Lower leg skin (tissue), 4 donors: Measurements from ENCODE around the gene TMEM198. TPM values are rescaled to one million over a fixed set of nuclear protein-coding genes. Genes with fewer than 3 reads are reported as not detected.

ENCODE experiments used
- DNase-seq, 2 donors: peaks; one replicate each; pipeline ENCODE4 v3.0.0-alpha.2; 2019; ENCODE audit warnings: low spot score in 2 of 2
- H3K4me3 ChIP-seq: fragments of 200-600 bp; sonication (generic); 2 replicates; pipeline ENCODE4 v1.5.1; 2017; ENCODE audit warnings: mild to moderate bottlenecking, low read depth; ENCODE audit not compliant: poor library complexity, severe bottlenecking
- POLR2A ChIP-seq, 2 donors: fragments of 450-650 bp; IDR thresholded peaks; one replicate each; pipeline ENCODE4 v1.6.1; 2016 to 2017; ENCODE audit warnings: antibody characterized with exemption in 2 of 2, mild to moderate bottlenecking in 1 of 2, moderate library complexity in 1 of 2
- WGBS, 2 donors: methylation state at CpG; one replicate each; pipeline ENCODE4 v1.1.5; 2018; 5-methylcytosine and 5-hydroxymethylcytosine counted together
- intact Hi-C: fragments of 100-400 bp; cut with DNase I; formaldehyde crosslinking; loops from one replicate; pipeline ENCODE4 v1.15.0; 2023; ENCODE audit warnings: low total_unique reads
- total RNA-seq, 4 donors: library from RNA; depleted of rRNA; stranded (reverse); fragments of >200 nt; gene quantifications; one replicate each; pipeline ENCODE4 v1.1.0, GENCODE V29; 2016
- TF ChIP-seq, protein P1 (sequence below), 3 donors: fragments of 450-650 bp; IDR thresholded peaks; one replicate each; pipeline ENCODE4 v1.5.1; 2016; ENCODE audit warnings: antibody characterized with exemption in 3 of 3, mild to moderate bottlenecking in 3 of 3, moderate library complexity in 2 of 3

The TMEM198 gene
- total RNA-seq, 4 donors from 2014 or later, result 0.17 to 2.1 (median 1.0) TPM

DNA sequence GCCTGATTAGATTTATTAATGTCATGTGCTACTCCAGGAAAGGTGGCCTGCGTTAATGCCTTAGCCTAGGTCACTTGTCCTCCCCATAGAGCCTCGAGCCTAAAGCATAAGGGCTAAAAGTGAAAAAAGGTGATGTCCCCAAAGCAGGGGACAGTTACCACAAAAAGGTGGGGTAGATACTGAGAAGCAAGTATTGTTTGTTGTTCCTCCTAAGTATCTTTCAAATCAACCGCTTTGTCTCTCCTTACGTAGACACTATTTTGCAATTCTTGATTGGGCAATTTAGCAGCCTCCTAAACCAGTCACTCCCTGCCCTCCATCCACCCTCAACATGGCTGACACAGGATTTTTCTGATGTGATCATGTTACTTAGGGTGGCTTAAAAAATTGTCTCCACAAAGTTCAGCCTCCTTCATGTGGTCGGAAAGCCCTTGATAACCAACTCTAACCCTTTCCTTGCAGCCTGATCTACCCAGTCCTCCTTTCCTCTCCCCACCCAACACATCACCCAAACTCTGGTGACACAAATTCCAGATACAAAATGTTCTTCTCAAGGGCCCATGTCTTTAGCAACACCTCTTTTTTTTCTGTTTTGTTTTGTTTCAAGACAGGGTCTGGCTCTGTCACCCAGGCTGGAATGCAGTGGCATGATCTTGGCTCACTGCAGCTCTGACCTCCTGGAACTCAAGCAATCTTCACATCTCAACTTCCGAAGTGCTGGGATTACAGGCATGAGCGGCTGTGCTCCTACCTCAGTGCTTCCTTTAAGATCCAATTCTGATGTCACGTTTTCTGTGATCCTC is 35.2 kb downstream of the TMEM198 start:
- TF ChIP-seq POLR2A (IDR thresholded peaks at IDR 0.05), result no peak
- TF ChIP-seq, protein P1, sequence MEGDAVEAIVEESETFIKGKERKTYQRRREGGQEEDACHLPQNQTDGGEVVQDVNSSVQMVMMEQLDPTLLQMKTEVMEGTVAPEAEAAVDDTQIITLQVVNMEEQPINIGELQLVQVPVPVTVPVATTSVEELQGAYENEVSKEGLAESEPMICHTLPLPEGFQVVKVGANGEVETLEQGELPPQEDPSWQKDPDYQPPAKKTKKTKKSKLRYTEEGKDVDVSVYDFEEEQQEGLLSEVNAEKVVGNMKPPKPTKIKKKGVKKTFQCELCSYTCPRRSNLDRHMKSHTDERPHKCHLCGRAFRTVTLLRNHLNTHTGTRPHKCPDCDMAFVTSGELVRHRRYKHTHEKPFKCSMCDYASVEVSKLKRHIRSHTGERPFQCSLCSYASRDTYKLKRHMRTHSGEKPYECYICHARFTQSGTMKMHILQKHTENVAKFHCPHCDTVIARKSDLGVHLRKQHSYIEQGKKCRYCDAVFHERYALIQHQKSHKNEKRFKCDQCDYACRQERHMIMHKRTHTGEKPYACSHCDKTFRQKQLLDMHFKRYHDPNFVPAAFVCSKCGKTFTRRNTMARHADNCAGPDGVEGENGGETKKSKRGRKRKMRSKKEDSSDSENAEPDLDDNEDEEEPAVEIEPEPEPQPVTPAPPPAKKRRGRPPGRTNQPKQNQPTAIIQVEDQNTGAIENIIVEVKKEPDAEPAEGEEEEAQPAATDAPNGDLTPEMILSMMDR (IDR thresholded peaks at IDR 0.05), result no peak
- 79 to 82% methylated on average over 8 of the region's 8 CpGs for WGBS, 2 donors
- H3K4me3 ChIP-seq, result no peak overlapping the region
- intact Hi-C loops, result no loop called here
- DNase-seq, result no peak

GRCh38 chr2:219581346-219581745 is 37.5 kb downstream of the TMEM198 start:
- TF ChIP-seq POLR2A (IDR thresholded peaks at IDR 0.05), result no peak
- TF ChIP-seq, protein P1 (IDR thresholded peaks at IDR 0.05), result no peak
- intact Hi-C loops, result no loop called here
- 74 to 83% methylated on average over 2 of the region's 2 CpGs for WGBS, 2 donors
- no peak overlapping the region for H3K4me3 ChIP-seq
- DNase-seq, result no peak

DNA sequence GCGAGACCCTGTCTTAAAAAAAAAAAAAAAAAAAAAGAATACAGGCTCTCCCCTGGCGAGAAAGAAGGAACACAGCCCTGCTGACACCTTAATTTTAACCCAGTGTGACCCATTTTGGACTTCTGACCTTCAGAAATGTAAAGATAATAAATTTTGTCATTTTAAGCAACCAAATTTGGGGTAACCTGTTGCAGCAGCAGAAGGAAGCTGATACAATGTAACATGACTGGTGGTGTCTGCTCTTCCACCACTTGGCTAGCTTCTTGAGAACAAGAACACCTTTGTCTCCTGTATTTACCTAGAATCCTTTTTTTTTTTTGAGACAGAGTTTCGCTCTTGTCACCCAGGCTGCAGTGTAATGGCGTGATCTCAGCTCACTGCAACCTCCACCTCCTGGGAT is 47.3 kb downstream of the TMEM198 start:
- no peak overlapping the region for H3K4me3 ChIP-seq
- TF ChIP-seq, protein P1 (IDR thresholded peaks at IDR 0.05), result no peak
- TF ChIP-seq POLR2A (IDR thresholded peaks at IDR 0.05), result no peak
- WGBS, 2 donors, result 62 to 65% methylated on average over 4 of the region's 4 CpGs
- intact Hi-C loops, result no loop called here
- no peak for DNase-seq

GRCh38 chr2:219592736-219593135 is 48.9 kb downstream of the TMEM198 start:
- H3K4me3 ChIP-seq, result no peak overlapping the region
- no peak for DNase-seq
- intact Hi-C loops, result no loop called here
- 55 to 56% methylated on average over 6 of the region's 6 CpGs for WGBS, 2 donors
- no peak for TF ChIP-seq POLR2A (IDR thresholded peaks at IDR 0.05)
- TF ChIP-seq, protein P1 (IDR thresholded peaks at IDR 0.05), result no peak

DNA sequence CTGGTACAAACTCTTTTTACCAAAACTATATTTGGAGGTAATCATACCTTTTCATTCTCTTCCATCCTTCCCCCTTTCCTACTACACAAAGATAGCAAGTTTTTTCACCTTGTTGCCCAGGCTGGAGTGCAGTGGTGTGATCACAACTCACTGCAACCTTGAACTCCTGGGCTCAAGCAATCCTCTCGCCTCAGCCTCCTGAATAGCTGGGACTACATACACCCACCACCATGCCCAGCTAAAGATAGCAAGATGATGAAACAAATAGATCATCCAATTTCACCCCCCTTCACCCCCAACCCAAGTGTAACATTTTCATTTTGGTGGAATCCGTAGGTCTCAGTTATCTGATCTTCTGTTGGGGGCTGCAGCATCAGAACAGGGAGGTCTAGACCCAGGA is 49.3 kb downstream of the TMEM198 start:
- intact Hi-C loops, result no loop called here
- 85 to 90% methylated on average over 2 of the region's 2 CpGs for WGBS, 2 donors
- TF ChIP-seq POLR2A (IDR thresholded peaks at IDR 0.05), result no peak
- TF ChIP-seq, protein P1 (IDR thresholded peaks at IDR 0.05), result no peak
- DNase-seq, result no peak
- H3K4me3 ChIP-seq, result no peak overlapping the region

DNA sequence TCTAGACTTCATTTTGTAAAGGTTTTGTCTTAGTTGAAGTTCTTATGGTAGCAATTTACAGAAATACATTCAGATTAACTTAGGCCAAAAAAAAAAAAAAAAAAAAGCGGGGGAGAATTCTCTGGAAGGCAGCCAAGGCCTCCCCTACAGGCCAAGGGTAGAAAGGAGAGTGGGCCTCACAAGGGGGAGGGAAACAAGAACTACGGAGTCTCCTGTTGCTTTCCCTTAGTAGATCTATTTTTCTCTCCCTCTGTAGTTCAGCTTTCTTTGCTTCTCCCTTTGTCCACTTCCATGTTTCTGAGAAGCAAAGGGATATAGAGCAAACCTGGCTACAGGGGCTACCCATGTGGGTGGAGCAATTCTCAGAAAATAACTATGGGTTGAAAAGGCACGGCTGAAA is 51.4 kb downstream of the TMEM198 start:
- H3K4me3 ChIP-seq, result no peak overlapping the region
- TF ChIP-seq, protein P1 (IDR thresholded peaks at IDR 0.05), result no peak
- TF ChIP-seq POLR2A (IDR thresholded peaks at IDR 0.05), result no peak
- 38 to 43% methylated on average over 3 of the region's 3 CpGs for WGBS, 2 donors
- intact Hi-C loops, result no loop called here
- DNase-seq, result no peak
